Progenitor cell of endocrine pancreas (in vitro differentiated cells): ENCODE results near the gene PDXK. TPM values are rescaled to one million over a fixed set of nuclear protein-coding genes. Genes with fewer than 3 reads are reported as not detected.
A peak's percentile ranks its signal among the peaks of the same experiment; 100 is the strongest.
"Not testable (repeated sequence)": the region's sequence is repeated elsewhere in the genome, so short reads cannot be mapped to it uniquely, and the experiment has no call there.

ENCODE experiments used
- DNase-seq: peaks from one replicate; pipeline ENCODE4 v3.0.0; 2021; ENCODE audit warnings: low spot score; ENCODE audit not compliant: unreplicated experiment
- H3K27ac Mint-ChIP-seq: 2 replicates; pipeline ENCODE4 v1.8.0; 2021; ENCODE audit warnings: mild to moderate bottlenecking, moderate library complexity, mixed read lengths
- H3K27me3 Mint-ChIP-seq: 2 replicates; pipeline ENCODE4 v1.8.0; 2021; ENCODE audit warnings: mixed read lengths
- H3K36me3 Mint-ChIP-seq: 2 replicates; pipeline ENCODE4 v1.8.0; 2022; ENCODE audit warnings: mixed read lengths; ENCODE audit not compliant: insufficient read depth
- H3K4me1 Mint-ChIP-seq: 2 replicates; pipeline ENCODE4 v1.8.0; 2021; ENCODE audit warnings: low read depth, mixed read lengths
- H3K4me3 Mint-ChIP-seq: 2 replicates; pipeline ENCODE4 v1.8.0; 2021; ENCODE audit warnings: low read depth, mild to moderate bottlenecking, moderate library complexity, mixed read lengths
- H3K9me3 Mint-ChIP-seq: 2 replicates; pipeline ENCODE4 v1.8.0; 2021; ENCODE audit warnings: low read depth, mixed read lengths
- total RNA-seq: library from RNA; stranded (reverse); gene quantifications from 2 replicates; pipeline ENCODE4 v1.2.1, GENCODE V29; 2021
- TF ChIP-seq, protein P1 (sequence below): fragments of 200-600 bp; sonication (generic); IDR thresholded peaks from one replicate; pipeline ENCODE4 v1.5.0; 2021; ENCODE audit warnings: antibody characterized with exemption, mild to moderate bottlenecking; ENCODE audit not compliant: unreplicated experiment

The PDXK gene
- total RNA-seq, 1 donor from 2014 or later, result 57.6 TPM

GRCh38 chr21:43708745-43709381 is 10.1 kb upstream of the PDXK start:
- peak overlapping the region; percentile 58 for H3K27ac Mint-ChIP-seq
- no peak for DNase-seq
- H3K27me3 Mint-ChIP-seq, result no peaks in the 10 kb centered on the region
- H3K36me3 Mint-ChIP-seq, result no peaks in the 10 kb centered on the region
- TF ChIP-seq, protein P1, sequence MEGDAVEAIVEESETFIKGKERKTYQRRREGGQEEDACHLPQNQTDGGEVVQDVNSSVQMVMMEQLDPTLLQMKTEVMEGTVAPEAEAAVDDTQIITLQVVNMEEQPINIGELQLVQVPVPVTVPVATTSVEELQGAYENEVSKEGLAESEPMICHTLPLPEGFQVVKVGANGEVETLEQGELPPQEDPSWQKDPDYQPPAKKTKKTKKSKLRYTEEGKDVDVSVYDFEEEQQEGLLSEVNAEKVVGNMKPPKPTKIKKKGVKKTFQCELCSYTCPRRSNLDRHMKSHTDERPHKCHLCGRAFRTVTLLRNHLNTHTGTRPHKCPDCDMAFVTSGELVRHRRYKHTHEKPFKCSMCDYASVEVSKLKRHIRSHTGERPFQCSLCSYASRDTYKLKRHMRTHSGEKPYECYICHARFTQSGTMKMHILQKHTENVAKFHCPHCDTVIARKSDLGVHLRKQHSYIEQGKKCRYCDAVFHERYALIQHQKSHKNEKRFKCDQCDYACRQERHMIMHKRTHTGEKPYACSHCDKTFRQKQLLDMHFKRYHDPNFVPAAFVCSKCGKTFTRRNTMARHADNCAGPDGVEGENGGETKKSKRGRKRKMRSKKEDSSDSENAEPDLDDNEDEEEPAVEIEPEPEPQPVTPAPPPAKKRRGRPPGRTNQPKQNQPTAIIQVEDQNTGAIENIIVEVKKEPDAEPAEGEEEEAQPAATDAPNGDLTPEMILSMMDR, result no peak
- H3K9me3 Mint-ChIP-seq, result no peaks in the 10 kb centered on the region
- H3K4me1 Mint-ChIP-seq, result peaks cover 14% of the 10 kb centered on the region
- H3K4me3 Mint-ChIP-seq, result no peak overlapping the region

GRCh38 chr21:43712268-43712942 is 6.5 kb upstream of the PDXK start:
- DNase-seq, result no peak
- Mint-ChIP-seq H3K36me3 (no peaks in the 10 kb centered on the region), H3K27me3 (peaks cover 13% of the 10 kb centered on the region), H3K4me1 (peaks cover 14% of the 10 kb centered on the region), H3K27ac (peak overlapping the region; percentile 98), H3K4me3 (peak overlapping the region; percentile 47), H3K9me3 (no peaks in the 10 kb centered on the region)
- TF ChIP-seq, protein P1, result no peak

- H3K9me3 Mint-ChIP-seq, H3K4me3 Mint-ChIP-seq, DNase-seq, H3K36me3 Mint-ChIP-seq: not testable (repeated sequence)
- Mint-ChIP-seq H3K27me3 (peaks cover 17% of the 10 kb centered on the region), H3K4me1 (peaks cover 15% of the 10 kb centered on the region), H3K27ac (peak overlapping the region; percentile 98)
These were observed 5.8 kb upstream of the PDXK start for GRCh38 chr21:43713123-43713522.

DNA sequence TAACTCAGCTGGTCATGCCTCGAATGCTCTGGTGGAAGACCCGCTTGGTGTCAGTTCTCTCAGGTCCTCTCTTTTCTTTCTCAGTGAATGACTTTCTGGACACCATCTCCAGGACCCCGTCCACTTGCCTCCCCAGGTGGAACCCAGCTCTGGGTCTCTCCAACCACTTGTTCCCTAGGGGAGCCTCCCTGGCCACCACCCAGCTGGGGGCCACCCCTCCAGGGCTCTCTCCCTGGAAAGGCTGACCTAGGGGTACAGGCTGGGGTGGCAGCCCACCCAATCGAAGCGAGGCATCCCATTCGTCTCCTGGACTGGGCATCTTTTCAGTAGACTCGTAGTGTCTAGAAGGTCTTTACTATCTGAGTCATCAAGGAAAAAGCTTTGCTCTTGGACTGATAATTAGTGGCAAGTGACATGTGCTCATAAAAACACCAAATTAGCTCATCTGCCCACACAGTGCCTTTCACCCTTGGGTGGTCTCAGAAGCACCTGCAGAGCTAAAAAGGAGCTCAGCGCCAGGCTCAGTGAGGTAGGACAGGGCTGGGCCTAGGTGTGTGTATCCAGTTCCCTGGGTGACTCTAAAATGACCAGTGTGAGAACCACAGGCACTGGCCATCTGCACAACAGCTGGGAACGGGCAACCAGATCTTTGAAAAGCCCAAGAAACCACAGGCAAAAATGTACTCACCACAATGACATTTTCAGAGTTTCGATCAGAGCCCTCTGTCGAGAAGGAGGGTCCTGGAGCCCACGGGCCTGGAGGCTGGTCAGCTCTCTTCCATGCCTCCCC is 2.4 kb upstream of the PDXK start:
- no peaks in the 10 kb centered on the region for H3K36me3 Mint-ChIP-seq
- H3K4me1 Mint-ChIP-seq, result peaks cover 18% of the 10 kb centered on the region
- no peak overlapping the region for H3K4me3 Mint-ChIP-seq
- TF ChIP-seq, protein P1, result no peak
- no peak for DNase-seq
- no peaks in the 10 kb centered on the region for H3K9me3 Mint-ChIP-seq
- no peak overlapping the region for H3K27ac Mint-ChIP-seq
- peaks cover 17% of the 10 kb centered on the region for H3K27me3 Mint-ChIP-seq

DNA sequence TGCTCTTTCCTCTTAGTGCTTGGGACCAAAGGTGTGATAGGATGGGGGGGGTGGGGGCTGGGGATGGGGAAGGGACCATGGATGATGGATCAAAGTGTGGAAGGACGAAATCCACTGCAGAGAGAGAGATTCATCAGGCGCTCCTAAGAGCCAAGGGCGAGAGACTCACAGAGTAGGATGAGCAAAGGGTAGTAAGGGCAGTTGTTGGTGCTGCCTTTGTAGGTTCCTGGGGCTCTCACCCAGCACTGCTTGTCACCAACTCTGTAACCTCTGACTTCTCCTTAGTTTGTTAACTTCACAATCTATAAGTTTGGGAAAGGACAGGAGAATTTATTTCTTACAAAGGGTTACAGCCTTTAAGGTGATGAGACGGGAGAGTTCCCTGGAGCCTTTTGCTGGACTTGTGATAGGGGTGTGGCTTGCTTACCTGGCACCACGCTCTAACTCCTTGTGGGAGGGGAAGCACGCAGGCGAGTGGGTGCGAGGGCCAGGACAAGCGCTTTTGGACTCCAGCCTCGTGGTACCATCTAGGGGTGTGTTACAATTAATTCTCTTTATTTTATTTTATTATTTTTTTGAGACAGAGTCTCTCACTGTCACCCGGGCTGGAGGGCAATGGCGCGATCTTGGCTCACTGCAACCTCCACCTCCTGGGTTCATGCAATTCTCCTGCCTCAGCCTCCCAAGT is 1.6 kb upstream of the PDXK start:
- no peaks in the 10 kb centered on the region for H3K9me3 Mint-ChIP-seq
- no peaks in the 10 kb centered on the region for H3K36me3 Mint-ChIP-seq
- peaks cover 14% of the 10 kb centered on the region for H3K4me1 Mint-ChIP-seq
- no peak for DNase-seq
- TF ChIP-seq, protein P1, result no peak
- H3K4me3 Mint-ChIP-seq, result peak overlapping the region; percentile 47
- no peak overlapping the region for H3K27ac Mint-ChIP-seq
- peaks cover 17% of the 10 kb centered on the region for H3K27me3 Mint-ChIP-seq
